ENCODE results near the gene DYNC2LI1.

The DYNC2LI1 gene

GRCh38 chr2:43731211-43731610 lies 42.6 kb upstream of the DYNC2LI1 start:
- no peak for DNase-seq (ENCODE audit: low read depth, low spot score)
- TF ChIP-seq CTCF (IDR thresholded peaks at IDR 0.05; ENCODE audit: low read depth, low read length): no peak
- in situ Hi-C loops (cut with HindIII; ENCODE audit: low sequenced_read_pairs): no loop called here
- no peak overlapping the region for H3K4me3 ChIP-seq (ENCODE audit: low read depth, low read length)

GRCh38 chr2:43736637-43737036 lies 37.2 kb upstream of the DYNC2LI1 start:
- in situ Hi-C loops (cut with HindIII; ENCODE audit: low sequenced_read_pairs): no loop called here
- no peak overlapping the region for H3K4me3 ChIP-seq (ENCODE audit: low read depth, low read length)
- no peak for DNase-seq (ENCODE audit: low read depth, low spot score)
- TF ChIP-seq CTCF (IDR thresholded peaks at IDR 0.05; ENCODE audit: low read depth, low read length): no peak

GRCh38 chr2:43737097-43737854 lies 36.6 kb upstream of the DYNC2LI1 start:
- peak; percentile 81 for DNase-seq (ENCODE audit: low read depth, low spot score)
- in situ Hi-C loops (cut with HindIII; ENCODE audit: low sequenced_read_pairs): no loop called here
- no peak overlapping the region for H3K4me3 ChIP-seq (ENCODE audit: low read depth, low read length)
- TF ChIP-seq CTCF (IDR thresholded peaks at IDR 0.05; ENCODE audit: low read depth, low read length): no peak

GRCh38 chr2:43737855-43738254 lies 36.0 kb upstream of the DYNC2LI1 start:
- in situ Hi-C loops (cut with HindIII; ENCODE audit: low sequenced_read_pairs): no loop called here
- no peak for TF ChIP-seq CTCF (IDR thresholded peaks at IDR 0.05; ENCODE audit: low read depth, low read length)
- no peak for DNase-seq (ENCODE audit: low read depth, low spot score)
- H3K4me3 ChIP-seq (ENCODE audit: low read depth, low read length): no peak overlapping the region

- in situ Hi-C loops (cut with HindIII; ENCODE audit: low sequenced_read_pairs): no loop called here
These were observed 35.6 kb upstream of the DYNC2LI1 start for GRCh38 chr2:43738257-43738656.

GRCh38 chr2:43743706-43744105 lies 30.1 kb upstream of the DYNC2LI1 start:
- no peak overlapping the region for H3K4me3 ChIP-seq (ENCODE audit: low read depth, low read length)
- in situ Hi-C loops (cut with HindIII; ENCODE audit: low sequenced_read_pairs): no loop called here
- TF ChIP-seq CTCF (IDR thresholded peaks at IDR 0.05; ENCODE audit: low read depth, low read length): no peak
- no peak for DNase-seq (ENCODE audit: low read depth, low spot score)

More at GRCh38 chr2:43738257-43738656, 35.6 kb upstream of the DYNC2LI1 start:
- no peak overlapping the region for H3K4me3 ChIP-seq (ENCODE audit: low read depth, low read length)
- DNase-seq (ENCODE audit: low read depth, low spot score): no peak
- TF ChIP-seq CTCF (IDR thresholded peaks at IDR 0.05; ENCODE audit: low read depth, low read length): no peak

Measured in astrocyte of the spinal cord (primary cell).